IMR-90 (cell line): Measurements from ENCODE around the gene FAM131B. TPM values are rescaled to one million over a fixed set of nuclear protein-coding genes. Genes with fewer than 3 reads are reported as not detected.

ENCODE experiments used
- ATAC-seq: fragments of 200-7000 bp; cut with Tn5 transposase; 2 replicates; pipeline ENCODE4 v1.9.1; 2020; ENCODE audit warnings: low read depth, mild to moderate bottlenecking, moderate library complexity
- BruUV-seq: library from RNA; stranded (reverse); fragments of 400-500 nt; replicated peaks from 2 replicates; lab custom pipeline; 2021; lab: Mats Ljungman, UMichigan
- CTCF ChIA-PET: fragments of 300-600 bp; formaldehyde crosslinking; extraction: SDS; loops from one replicate; lab custom pipeline; 2021; ENCODE audit warnings: antibody characterized with exemption; lab: Yijun Ruan, JAX
- POLR2A ChIA-PET: fragments of 300-600 bp; sonication (Branson Sonifier 250); formaldehyde crosslinking; loops from one replicate; lab custom pipeline; 2022; ENCODE audit warnings: antibody characterized with exemption; ENCODE audit not compliant: unreplicated experiment; lab: Charles Lee
- DNase-seq: peaks from one replicate; pipeline ENCODE4 v3.0.0; 2013
- H2AFZ ChIP-seq: replicated peaks from 2 replicates; pipeline ENCODE3; 2013; ENCODE audit warnings: low read length, mild to moderate bottlenecking; ENCODE audit not compliant: poor library complexity
- H2AK5ac ChIP-seq: 2 replicates; pipeline ENCODE4 v1.6.1; 2013; ENCODE audit warnings: low read depth, low read length, inconsistent platforms
- H2AK9ac ChIP-seq: replicated peaks from 2 replicates; pipeline ENCODE3; 2013; ENCODE audit warnings: mild to moderate bottlenecking, low read depth, low read length, moderate library complexity; ENCODE audit not compliant: poor library complexity
- H2BK120ac ChIP-seq: 2 replicates; pipeline ENCODE4 v1.6.1; 2013; ENCODE audit warnings: low read depth, low read length, inconsistent platforms
- H2BK15ac ChIP-seq: 3 replicates; pipeline ENCODE4 v1.6.1; 2013; ENCODE audit warnings: low read depth, low read length, inconsistent platforms
- H2BK20ac ChIP-seq: 2 replicates; pipeline ENCODE4 v1.6.1; 2013; ENCODE audit warnings: low read depth, mild to moderate bottlenecking, inconsistent platforms, low read length, moderate library complexity
- H2BK5ac ChIP-seq: 2 replicates; pipeline ENCODE4 v1.6.1; 2013; ENCODE audit warnings: mild to moderate bottlenecking, low read depth, low read length, inconsistent platforms; ENCODE audit not compliant: poor library complexity, severe bottlenecking
- H3K14ac ChIP-seq: replicated peaks from 2 replicates; pipeline ENCODE4 v1.6.1; 2013; ENCODE audit warnings: low read depth, low read length, inconsistent platforms
- H3K18ac ChIP-seq: 2 replicates; pipeline ENCODE4 v1.6.1; 2013; ENCODE audit warnings: low read depth, low read length, control low read depth
- H3K23ac ChIP-seq: 2 replicates; pipeline ENCODE4 v1.6.1; 2013; ENCODE audit warnings: low read depth, low read length, inconsistent platforms
- H3K27ac ChIP-seq: 2 replicates; pipeline ENCODE4 v1.5.1; 2013; ENCODE audit warnings: mild to moderate bottlenecking, control low read depth, low read length; ENCODE audit not compliant: insufficient read depth
- H3K27me3 ChIP-seq: 2 replicates; pipeline ENCODE4 v1.6.1; 2013; ENCODE audit warnings: low read length; ENCODE audit not compliant: control insufficient read depth, insufficient read depth
- H3K36me3 ChIP-seq: 2 replicates; pipeline ENCODE4 v1.6.1; 2013; ENCODE audit warnings: low read length, mixed read lengths; ENCODE audit not compliant: control insufficient read depth, insufficient read depth
- H3K4ac ChIP-seq: 2 replicates; pipeline ENCODE4 v1.6.1; 2013; ENCODE audit warnings: low read depth, low read length, inconsistent platforms
- H3K4me1 ChIP-seq: 2 replicates; pipeline ENCODE4 v1.6.1; 2013; ENCODE audit warnings: low read length, mixed read lengths; ENCODE audit not compliant: control insufficient read depth, insufficient read depth
- H3K4me2 ChIP-seq: 2 replicates; pipeline ENCODE4 v1.6.1; 2013; ENCODE audit warnings: low read depth, mild to moderate bottlenecking, control low read depth, low read length, moderate library complexity
- H3K4me3 ChIP-seq: 2 replicates; pipeline ENCODE4 v1.5.1; 2013; ENCODE audit warnings: low read depth, mild to moderate bottlenecking, control low read depth, low read length, moderate library complexity; ENCODE audit not compliant: insufficient read depth
- H3K56ac ChIP-seq: 2 replicates; pipeline ENCODE4 v1.6.1; 2013; ENCODE audit warnings: low read length, inconsistent platforms; ENCODE audit not compliant: insufficient read depth; ENCODE audit errors: extremely low read depth
- H3K79me1 ChIP-seq, 2 experiments: 2 replicates each; pipeline ENCODE4 v1.6.1; 2013; ENCODE audit warnings: low read length in 2 of 2, inconsistent platforms in 1 of 2, low read depth in 1 of 2
- H3K9ac ChIP-seq: 2 replicates; pipeline ENCODE4 v1.6.1; 2013; ENCODE audit warnings: low read depth, low read length, control low read depth
- H3K9me1 ChIP-seq: 2 replicates; pipeline ENCODE4 v1.6.1; 2013; ENCODE audit warnings: low read length, inconsistent platforms; ENCODE audit not compliant: insufficient read depth
- H3K9me3 ChIP-seq: 2 replicates; pipeline ENCODE4 v1.6.1; 2013; ENCODE audit warnings: low read length; ENCODE audit not compliant: control insufficient read depth, insufficient read depth
- H4K20me1 ChIP-seq: 2 replicates; pipeline ENCODE4 v1.6.1; 2013; ENCODE audit warnings: low read length, inconsistent platforms; ENCODE audit not compliant: insufficient read depth
- H4K5ac ChIP-seq: 2 replicates; pipeline ENCODE4 v1.6.1; 2013; ENCODE audit warnings: mild to moderate bottlenecking, low read depth, low read length, control low read depth
- H4K8ac ChIP-seq, 2 experiments: 2 replicates each; pipeline ENCODE4 v1.6.1; 2013; ENCODE audit warnings: low read depth in 2 of 2, low read length in 2 of 2, control low read depth in 1 of 2, inconsistent platforms in 1 of 2
- H4K91ac ChIP-seq: 2 replicates; pipeline ENCODE4 v1.6.1; 2013; ENCODE audit warnings: low read depth, low read length, inconsistent platforms; ENCODE audit not compliant: insufficient read depth
- CHD1 ChIP-seq: IDR thresholded peaks from 2 replicates; pipeline ENCODE4 v1.6.1; 2012; ENCODE audit warnings: low read depth, low read length, improper control_type of control experiment
- RAD21 ChIP-seq: IDR thresholded peaks from 2 replicates; pipeline ENCODE4 v1.6.1; 2012; ENCODE audit warnings: low read length, improper control_type of control experiment
- WGBS, 2 experiments: methylation state at CpG; one replicate each; pipeline versions ENCODE4 v1.1.5 to v1.1.7; 2013; ENCODE audit warnings: missing lambda C conversion rate in 2 of 2; ENCODE audit not compliant: insufficient read length in 1 of 2; ENCODE audit errors: extremely low coverage in 2 of 2; 5-methylcytosine and 5-hydroxymethylcytosine counted together
- dilution Hi-C: fragments of 300-500 bp; cut with HindIII; formaldehyde crosslinking; loops from one replicate; pipeline ENCODE4 v1.14.3; 2018; ENCODE audit warnings: low sequenced_read_pairs; ENCODE audit not compliant: unreplicated experiment
- in situ Hi-C: fragments of 300-500 bp; cut with MboI; formaldehyde crosslinking; loops from 3 replicates; pipeline ENCODE4 v1.14.3; 2019; ENCODE audit warnings: low sequenced_read_pairs, inconsistent platforms, mixed read lengths
- intact Hi-C: fragments of 100-400 bp; cut with micrococcal nuclease; formaldehyde crosslinking; loops from 2 replicates; pipeline ENCODE4 v1.10.0; 2022
- polyA plus RNA-seq, 3 experiments: library from polyadenylated mRNA; depleted of rRNA; stranded (reverse); fragments of >200 nt; gene quantifications; 2 replicates each; pipeline ENCODE4 v1.2.3, GENCODE V29; 2012; ENCODE audit warnings: low replicate concordance in 1 of 3
- total RNA-seq: library from RNA; depleted of rRNA; stranded (reverse); fragments of >200 nt; gene quantifications from 2 replicates; pipeline ENCODE4 v1.2.3, GENCODE V29; 2012

FAM131B gene
- total and polyA plus RNA-seq, 2 of the 4 experiments (the other 2 are of a cell fraction) = 3.4 to 4.3 TPM

DNA sequence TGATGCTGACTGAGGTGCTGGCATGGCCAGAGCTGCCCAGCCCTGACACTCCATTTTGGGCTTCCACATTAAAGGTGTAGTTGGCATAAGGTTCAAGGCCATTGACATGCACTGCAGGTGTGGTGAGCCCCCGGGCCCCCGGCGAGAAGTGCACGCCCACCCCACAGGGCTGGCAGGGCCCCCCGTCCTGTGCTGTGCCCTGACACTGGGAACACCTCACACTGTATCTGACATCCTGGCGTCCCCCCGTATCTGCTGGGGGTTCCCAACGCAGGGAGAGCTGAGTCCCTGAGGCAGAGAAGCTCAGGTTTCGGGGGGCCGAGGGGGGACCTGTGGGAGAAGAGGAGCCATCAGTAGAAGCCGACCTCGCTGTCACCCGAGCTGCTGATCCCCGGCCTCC lies 36.1 kb upstream of the FAM131B start:
- Histone ChIP-seq H3K36me3 (no peaks in the 10 kb centered on the region; the same call in 1 of the 2 replicates), H2BK15ac (no peak overlapping the region), H2BK5ac (no peak overlapping the region), H3K18ac (no peak overlapping the region), H2AFZ (no peak overlapping the region), H2AK5ac (no peak overlapping the region), H3K79me1 (peaks cover 0 to 2% of the 10 kb centered on the region in 2 experiments; a peak in 1 of 4 replicates), H4K8ac (no peak overlapping the region), H4K91ac (no peak overlapping the region), H3K9ac (no peak overlapping the region), H2AK9ac (no peak overlapping the region), H3K27ac (no peak overlapping the region), H3K23ac (no peak overlapping the region), H3K4me1 (peaks cover 3% of the 10 kb centered on the region; the same call in 1 of the 2 replicates), H2BK20ac (no peak overlapping the region), H3K9me1 (peaks cover 11% of the 10 kb centered on the region; the same call in 1 of the 2 replicates), H3K9me3 (no peaks in the 10 kb centered on the region), H4K5ac (no peak overlapping the region), H3K4ac (no peak overlapping the region), H3K14ac (no peak overlapping the region), H3K4me3 (no peak overlapping the region), H3K27me3 (peaks cover 10% of the 10 kb centered on the region), H2BK120ac (no peak overlapping the region), H4K20me1 (peaks cover 6% of the 10 kb centered on the region; the same call in 1 of the 2 replicates), H3K56ac (no peak overlapping the region), H3K4me2 (no peak overlapping the region)
- TF ChIP-seq RAD21 = no peak
- no peak for TF ChIP-seq CHD1
- intact Hi-C loops (no loop called here), dilution Hi-C loops (no loop called here), in situ Hi-C loops (no loop called here)
- CTCF ChIA-PET = no interaction called here
- POLR2A ChIA-PET = no interaction called here
- ATAC-seq = no peak
- BruUV-seq = no TSS peak
- WGBS, 2 experiments = 96% methylated on average over 3 of the region's 14 CpGs; no CpG with 5 or more reads in 1 of the 2 experiments
- no peak for DNase-seq
